ENCODE measurements around the gene ANKRD29. TPM values are rescaled to one million over a fixed set of nuclear protein-coding genes. Genes with fewer than 3 reads are reported as not detected.
A peak's percentile ranks its signal among the peaks of the same experiment; 100 is the strongest.

Gene ANKRD29
- polyA plus RNA-seq, 1 donor (not counting 4 experiments of a cell fraction or from before 2014, with no cell fraction given): 3.7 TPM

- TF ChIP-seq CTCF (optimal IDR thresholded peaks at IDR 0.05 in 1 of 3, IDR thresholded peaks at IDR 0.05 in 1 of 3, conservative IDR thresholded peaks at IDR 0.05 in 1 of 3; ENCODE audit: extremely low read depth in 1 of 3, insufficient read depth in 2 of 3, low read length in 3 of 3): peak in 1 of 3 experiments; percentile 26
- TF ChIP-seq EZH2 (IDR thresholded peaks at IDR 0.05; ENCODE audit: low read length): no peak
- H3K79me2 ChIP-seq (ENCODE audit: control insufficient read depth, insufficient read depth, low read length): no peaks in the 10 kb centered on the region
- dilution Hi-C loops (cut with MboI; ENCODE audit: extremely low pct_ligation_motif_present, low sequenced_read_pairs): no loop called here
Observed at GRCh38 chr18:23667114-23667513, 4.4 kb upstream of the ANKRD29 start.

GRCh38 chr18:23664674-23665073, 2.0 kb upstream of the ANKRD29 start:
- dilution Hi-C loops (cut with MboI; ENCODE audit: extremely low pct_ligation_motif_present, low sequenced_read_pairs): no loop called here
- no peak for FAIRE-seq
- peaks cover 5% of the 10 kb centered on the region for H3K4me1 ChIP-seq (ENCODE audit: control insufficient read depth, extremely low read depth, insufficient read depth, low read length)
- H3K36me3 ChIP-seq (ENCODE audit: control insufficient read depth in 2 of 2, extremely low read depth in 1 of 2, insufficient read depth in 2 of 2, low read length in 2 of 2): no peaks in the 10 kb centered on the region
- no peak for TF ChIP-seq CTCF (optimal IDR thresholded peaks at IDR 0.05 in 1 of 3, IDR thresholded peaks at IDR 0.05 in 1 of 3, conservative IDR thresholded peaks at IDR 0.05 in 1 of 3; ENCODE audit: extremely low read depth in 1 of 3, insufficient read depth in 2 of 3, low read length in 3 of 3)
- TF ChIP-seq EZH2 (IDR thresholded peaks at IDR 0.05; ENCODE audit: low read length): no peak
- no peak overlapping the region for H2AFZ ChIP-seq (ENCODE audit: control insufficient read depth, low read length)
- no peak overlapping the region for H3K4me3 ChIP-seq (ENCODE audit: control insufficient read depth in 2 of 3, extremely low read depth in 1 of 3, insufficient read depth in 2 of 3, low read depth in 1 of 3, low read length in 3 of 3)
- H4K20me1 ChIP-seq (ENCODE audit: control insufficient read depth, extremely low read depth, insufficient read depth, low read length): no peaks in the 10 kb centered on the region
- no peak overlapping the region for H3K27ac ChIP-seq (ENCODE audit: control insufficient read depth, insufficient read depth, low read length)
- H3K9ac ChIP-seq (ENCODE audit: control insufficient read depth, extremely low read depth, insufficient read depth, low read length): no peak overlapping the region
- DNase-seq (ENCODE audit: low read depth, low spot score): no peak
- H3K9me1 ChIP-seq (ENCODE audit: control insufficient read depth, extremely low read depth, insufficient read depth, low read length): no peaks in the 10 kb centered on the region
- no peaks in the 10 kb centered on the region for H3K9me3 ChIP-seq (ENCODE audit: control insufficient read depth, low read depth, low read length)
- no peaks in the 10 kb centered on the region for H3K79me2 ChIP-seq (ENCODE audit: control insufficient read depth, insufficient read depth, low read length)
- no peak overlapping the region for H3K4me2 ChIP-seq (ENCODE audit: control insufficient read depth, extremely low read depth, insufficient read depth, low read depth, low read length)
- H3K27me3 ChIP-seq (ENCODE audit: control insufficient read depth, extremely low read depth, insufficient read depth, low read length): peaks cover 12% of the 10 kb centered on the region

More at GRCh38 chr18:23667114-23667513, 4.4 kb upstream of the ANKRD29 start:
- Histone ChIP-seq H3K36me3 (ENCODE audit: control insufficient read depth in 2 of 2, extremely low read depth in 1 of 2, insufficient read depth in 2 of 2, low read length in 2 of 2) (no peaks in the 10 kb centered on the region), H3K4me2 (ENCODE audit: control insufficient read depth, extremely low read depth, insufficient read depth, low read depth, low read length) (no peak overlapping the region), H3K9ac (ENCODE audit: control insufficient read depth, extremely low read depth, insufficient read depth, low read length) (no peak overlapping the region), H3K9me1 (ENCODE audit: control insufficient read depth, extremely low read depth, insufficient read depth, low read length) (no peaks in the 10 kb centered on the region), H3K27ac (ENCODE audit: control insufficient read depth, insufficient read depth, low read length) (no peak overlapping the region), H3K27me3 (ENCODE audit: control insufficient read depth, extremely low read depth, insufficient read depth, low read length) (peaks cover under 1% of the 10 kb centered on the region), H4K20me1 (ENCODE audit: control insufficient read depth, extremely low read depth, insufficient read depth, low read length) (no peaks in the 10 kb centered on the region), H3K4me1 (ENCODE audit: control insufficient read depth, extremely low read depth, insufficient read depth, low read length) (peaks cover 1% of the 10 kb centered on the region), H3K4me3 (ENCODE audit: control insufficient read depth in 2 of 3, extremely low read depth in 1 of 3, insufficient read depth in 2 of 3, low read depth in 1 of 3, low read length in 3 of 3) (no peak overlapping the region), H2AFZ (ENCODE audit: control insufficient read depth, low read length) (no peak overlapping the region), H3K9me3 (ENCODE audit: control insufficient read depth, low read depth, low read length) (no peaks in the 10 kb centered on the region)
- DNase-seq (ENCODE audit: low read depth, low spot score) (no peak), FAIRE-seq (no peak)

Data from keratinocyte (primary cell).